SIG-M5 treated with dmso at 0.1 percent for 504 hours (cell line): ENCODE data around the gene ZBTB40.

Experiments used
- DNase-seq: peaks from one replicate; lab custom pipeline; 2025; ENCODE audit not compliant: unreplicated experiment; lab: John Stamatoyannopoulos, UW

ZBTB40 gene

GRCh38 chr1:22578732-22579361 lies 127.2 kb downstream of the ZBTB40 start:
- no peak for DNase-seq

GRCh38 chr1:22579541-22580155 lies 128.0 kb downstream of the ZBTB40 start:
- no peak for DNase-seq
